CD4-positive, alpha-beta T cell treated with Interleukin-15 for 4 hours (primary cell): ENCODE measurements around the gene HDGF.

ENCODE experiments used
- DNase-seq: peaks from one replicate; pipeline ENCODE4 v3.0.0-alpha.2; 2020; ENCODE audit warnings: low spot score

Gene HDGF

GRCh38 chr1:156698995-156699394, 52.5 kb downstream of the HDGF start:
- DNase-seq: no peak

- no peak for DNase-seq
These were observed 54.0 kb downstream of the HDGF start for GRCh38 chr1:156697481-156697880.

- no peak for DNase-seq
These were observed 54.7 kb downstream of the HDGF start for GRCh38 chr1:156696755-156697154.

GRCh38 chr1:156694690-156694962, 56.8 kb downstream of the HDGF start:
- no peak for DNase-seq

- DNase-seq: no peak
These were observed 57.4 kb downstream of the HDGF start for GRCh38 chr1:156693848-156694689.

GRCh38 chr1:156692925-156693847, 58.3 kb downstream of the HDGF start:
- DNase-seq: no peak

GRCh38 chr1:156692441-156692924, 59.0 kb downstream of the HDGF start:
- DNase-seq: no peak
